Measurements from ENCODE around the gene HS3ST5. TPM values are rescaled to one million over a fixed set of nuclear protein-coding genes. Genes with fewer than 3 reads are reported as not detected.

HS3ST5 gene
- total and polyA plus RNA-seq, 7 donors: 0.01 to 2.9 (median 0.25) TPM

DNA sequence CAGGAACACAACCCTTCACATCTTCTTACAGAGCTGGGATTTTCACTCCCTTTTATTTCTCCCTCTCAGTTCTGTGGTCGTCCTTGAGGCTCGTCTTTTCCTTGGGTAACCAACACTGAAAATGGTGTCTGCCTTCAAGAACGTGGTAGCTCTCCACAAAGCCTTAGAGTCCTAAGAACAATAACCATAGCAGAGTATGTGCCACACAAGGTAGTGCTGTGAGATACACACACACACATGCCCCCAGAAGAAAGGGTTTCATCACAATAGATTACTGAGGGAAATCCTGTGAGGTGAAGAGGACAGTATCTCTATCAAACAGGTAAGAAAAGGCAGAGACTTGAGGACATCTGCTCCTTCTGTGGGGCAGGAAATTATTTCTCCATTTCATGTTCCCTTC, 267.0 kb downstream of the HS3ST5 start:
- TF ChIP-seq, protein P1, sequence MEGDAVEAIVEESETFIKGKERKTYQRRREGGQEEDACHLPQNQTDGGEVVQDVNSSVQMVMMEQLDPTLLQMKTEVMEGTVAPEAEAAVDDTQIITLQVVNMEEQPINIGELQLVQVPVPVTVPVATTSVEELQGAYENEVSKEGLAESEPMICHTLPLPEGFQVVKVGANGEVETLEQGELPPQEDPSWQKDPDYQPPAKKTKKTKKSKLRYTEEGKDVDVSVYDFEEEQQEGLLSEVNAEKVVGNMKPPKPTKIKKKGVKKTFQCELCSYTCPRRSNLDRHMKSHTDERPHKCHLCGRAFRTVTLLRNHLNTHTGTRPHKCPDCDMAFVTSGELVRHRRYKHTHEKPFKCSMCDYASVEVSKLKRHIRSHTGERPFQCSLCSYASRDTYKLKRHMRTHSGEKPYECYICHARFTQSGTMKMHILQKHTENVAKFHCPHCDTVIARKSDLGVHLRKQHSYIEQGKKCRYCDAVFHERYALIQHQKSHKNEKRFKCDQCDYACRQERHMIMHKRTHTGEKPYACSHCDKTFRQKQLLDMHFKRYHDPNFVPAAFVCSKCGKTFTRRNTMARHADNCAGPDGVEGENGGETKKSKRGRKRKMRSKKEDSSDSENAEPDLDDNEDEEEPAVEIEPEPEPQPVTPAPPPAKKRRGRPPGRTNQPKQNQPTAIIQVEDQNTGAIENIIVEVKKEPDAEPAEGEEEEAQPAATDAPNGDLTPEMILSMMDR (IDR thresholded peaks at IDR 0.05): no peak
- Histone ChIP-seq H3K27me3 (ENCODE audit: insufficient read depth in 3 of 3, low read length in 2 of 3) (no peaks in the 10 kb centered on the region), H3K4me1 (no peaks in the 10 kb centered on the region), H3K9me3 (peaks cover 4% of the 10 kb centered on the region), H3K27ac (no peak overlapping the region), H3K4me3 (no peak overlapping the region), H3K36me3 (ENCODE audit: insufficient read depth in 1 of 2, low read depth in 1 of 2) (no peaks in the 10 kb centered on the region)
- no peak for DNase-seq
- no peak for ATAC-seq
- 92 to 96% (median 93%) methylated on average over 3 of the region's 3 CpGs for WGBS, 3 donors
- intact Hi-C loops (cut with DNase I): no loop called here

DNA sequence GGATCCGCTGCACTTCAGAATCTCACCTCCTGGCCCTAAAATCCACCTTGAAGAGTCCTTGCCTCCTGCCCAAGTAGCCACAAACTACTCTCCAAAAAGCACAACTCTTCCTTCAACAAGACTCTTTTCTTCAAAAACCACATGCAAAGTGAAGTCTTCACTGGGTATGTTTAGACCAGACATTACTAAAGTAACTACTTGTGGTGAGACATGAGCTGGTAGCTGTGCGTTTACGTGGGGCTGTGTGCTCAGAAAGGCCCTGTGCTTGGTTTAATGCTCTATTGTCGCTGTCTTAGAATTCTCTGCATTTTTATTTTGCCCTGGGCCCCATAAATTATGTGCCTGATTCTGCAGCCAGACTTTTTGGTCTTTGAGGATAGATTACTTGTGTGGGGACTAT, 267.5 kb downstream of the HS3ST5 start:
- WGBS, 3 donors: 91 to 94% (median 93%) methylated on average over 4 of the region's 4 CpGs

DNA sequence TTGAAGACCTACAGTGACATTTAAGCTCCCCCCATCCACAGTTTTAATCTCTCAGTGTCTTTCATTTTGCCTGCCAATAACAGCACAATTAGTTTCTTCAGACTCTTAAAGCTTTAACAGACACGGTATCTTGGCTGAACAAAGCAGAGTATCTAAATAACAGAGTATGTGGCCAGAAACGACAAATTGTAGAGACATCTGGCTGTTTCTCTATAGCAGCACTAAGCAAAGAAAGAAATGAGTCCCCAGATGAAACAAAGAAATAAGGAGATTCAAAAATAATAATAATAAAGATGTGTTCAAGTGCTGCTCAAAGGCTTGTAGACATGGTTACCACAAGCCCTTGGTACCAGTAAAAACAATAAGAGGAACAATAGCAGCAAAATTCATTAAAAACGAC, 274.1 kb downstream of the HS3ST5 start:
- Histone ChIP-seq H3K27ac (no peak overlapping the region), H3K9me3 (no peaks in the 10 kb centered on the region), H3K36me3 (ENCODE audit: insufficient read depth in 1 of 2, low read depth in 1 of 2) (no peaks in the 10 kb centered on the region), H3K4me3 (no peak overlapping the region), H3K4me1 (no peaks in the 10 kb centered on the region), H3K27me3 (ENCODE audit: insufficient read depth in 3 of 3, low read length in 2 of 3) (no peaks in the 10 kb centered on the region)
- TF ChIP-seq, protein P1 (IDR thresholded peaks at IDR 0.05): no peak
- ATAC-seq (no peak), DNase-seq (no peak)
- intact Hi-C loops (cut with DNase I): no loop called here
- WGBS, 3 donors: 34 to 50% (median 39%) methylated on average over 3 of the region's 3 CpGs

More for the DNA sequence above, 267.5 kb downstream of the HS3ST5 start:
- Histone ChIP-seq H3K4me1 (no peaks in the 10 kb centered on the region), H3K9me3 (peaks cover under 1% of the 10 kb centered on the region), H3K4me3 (no peak overlapping the region), H3K27ac (no peak overlapping the region), H3K36me3 (ENCODE audit: insufficient read depth in 1 of 2, low read depth in 1 of 2) (no peaks in the 10 kb centered on the region), H3K27me3 (ENCODE audit: insufficient read depth in 3 of 3, low read length in 2 of 3) (no peaks in the 10 kb centered on the region)
- intact Hi-C loops (cut with DNase I): no loop called here
- DNase-seq (no peak), ATAC-seq (no peak)
- TF ChIP-seq, protein P1 (IDR thresholded peaks at IDR 0.05): no peak

DNA sequence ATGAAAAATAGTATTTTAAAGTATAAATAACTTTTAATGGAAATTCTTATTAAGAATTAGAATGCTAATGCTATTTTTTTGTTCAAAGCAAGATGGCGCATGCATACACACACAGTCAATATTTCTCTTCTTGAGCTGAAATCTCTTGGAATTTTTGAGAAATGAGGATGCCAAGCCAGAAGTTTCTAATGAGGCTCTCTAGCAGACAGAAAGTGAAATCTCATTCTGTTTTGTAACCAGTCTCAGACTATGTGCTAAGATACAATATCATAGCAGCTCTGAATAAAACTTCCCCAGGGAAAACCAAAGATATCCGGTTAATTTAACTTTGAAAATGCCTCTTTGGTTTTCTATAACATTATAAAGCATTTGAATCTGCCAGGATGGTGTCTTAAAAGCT, 274.7 kb downstream of the HS3ST5 start:
- no peaks in the 10 kb centered on the region for H3K36me3 ChIP-seq (ENCODE audit: insufficient read depth in 1 of 2, low read depth in 1 of 2)
- no peaks in the 10 kb centered on the region for H3K4me1 ChIP-seq
- no peak for DNase-seq
- H3K27ac ChIP-seq: peak overlapping the region; percentile 39
- H3K27me3 ChIP-seq (ENCODE audit: insufficient read depth in 3 of 3, low read length in 2 of 3): no peaks in the 10 kb centered on the region
- no peak overlapping the region for H3K4me3 ChIP-seq
- TF ChIP-seq, protein P1 (IDR thresholded peaks at IDR 0.05): no peak
- WGBS, 3 donors: 56 to 62% (median 59%) methylated on average over 2 of the region's 2 CpGs
- intact Hi-C loops (cut with DNase I): no loop called here
- H3K9me3 ChIP-seq: no peaks in the 10 kb centered on the region
- ATAC-seq: no peak

DNA sequence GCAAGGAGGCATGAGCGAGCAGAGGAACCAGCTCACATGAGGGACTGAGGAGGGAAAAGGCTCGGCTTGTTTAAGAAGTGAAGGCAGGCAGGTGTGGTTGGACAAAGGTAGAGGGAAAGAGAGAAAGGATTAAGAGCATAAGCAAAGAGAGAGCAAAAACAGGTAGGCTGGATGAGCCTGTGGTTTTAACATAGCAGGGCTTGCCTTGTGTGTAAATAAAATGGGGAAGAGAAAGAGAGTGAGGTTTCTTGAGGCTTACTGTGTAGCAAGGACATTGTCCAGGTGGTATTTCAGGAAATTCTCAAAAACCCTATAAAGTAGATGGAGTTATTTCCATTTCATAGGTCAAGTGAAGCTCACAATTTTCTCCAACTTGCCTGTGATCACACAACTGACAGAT, 278.0 kb downstream of the HS3ST5 start:
- no peaks in the 10 kb centered on the region for H3K36me3 ChIP-seq (ENCODE audit: insufficient read depth in 1 of 2, low read depth in 1 of 2)
- no peak overlapping the region for H3K27ac ChIP-seq
- no peak for DNase-seq
- no peak for ATAC-seq
- no peaks in the 10 kb centered on the region for H3K4me1 ChIP-seq
- H3K4me3 ChIP-seq: no peak overlapping the region
- intact Hi-C loops (cut with DNase I): no loop called here
- no peaks in the 10 kb centered on the region for H3K9me3 ChIP-seq
- TF ChIP-seq, protein P1 (IDR thresholded peaks at IDR 0.05): no peak
- H3K27me3 ChIP-seq (ENCODE audit: insufficient read depth in 3 of 3, low read length in 2 of 3): no peaks in the 10 kb centered on the region
- 90 to 95% (median 95%) methylated on average over 2 of the region's 2 CpGs for WGBS, 3 donors

All from psoas muscle (tissue), 8 donors.